ENCODE results near the gene RNF168.

- TF ChIP-seq CTCF (IDR thresholded peaks at IDR 0.05) (no peak), EZH2phosphoT487 (IDR thresholded peaks at IDR 0.05) (no peak), EZH2 (IDR thresholded peaks at IDR 0.05) (no peak)
Observed at GRCh38 chr3:196423044-196423781, 80.4 kb downstream of the RNF168 start.
